ENCODE measurements around the gene GORASP1. TPM values are rescaled to one million over a fixed set of nuclear protein-coding genes. Genes with fewer than 3 reads are reported as not detected.

Gene GORASP1
- total RNA-seq, 1 donor from 2014 or later, result 86.9 TPM

DNA sequence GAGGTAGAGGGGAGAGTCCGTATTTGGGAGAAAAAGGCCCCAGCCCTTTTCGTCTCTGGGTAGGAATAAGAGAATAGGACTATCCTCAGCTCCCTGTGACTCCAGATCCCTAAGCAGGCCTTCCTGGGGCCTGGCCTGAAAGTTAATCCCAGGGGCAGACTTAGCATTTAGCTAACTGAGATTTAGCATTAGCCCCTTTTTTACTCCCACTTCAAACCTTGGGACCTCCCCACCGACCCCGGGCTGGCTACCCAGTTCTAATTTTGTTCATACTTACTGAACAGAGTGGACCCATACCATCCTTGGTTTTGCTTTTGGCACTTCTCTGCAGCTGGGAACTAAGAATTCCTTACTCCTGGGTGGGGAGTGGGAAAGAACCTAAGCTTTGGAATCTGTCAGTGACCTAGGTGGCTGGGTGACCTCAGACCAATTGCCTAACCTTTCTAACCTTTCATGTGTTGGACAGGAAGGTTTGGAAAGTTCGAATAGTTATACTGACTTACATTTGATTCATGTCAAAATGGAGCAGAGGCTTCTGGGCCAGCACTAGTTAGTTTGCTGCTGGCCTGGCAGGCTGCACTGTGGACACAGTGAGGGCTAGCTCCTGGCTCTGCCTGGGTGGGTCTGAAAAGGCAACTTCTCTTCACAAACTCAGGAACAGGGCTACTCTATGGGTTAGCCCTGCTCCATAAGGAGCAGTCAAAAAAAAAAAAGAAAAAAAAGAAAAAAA lies 11.7 kb upstream of the GORASP1 start:
- no peak for DNase-seq

DNA sequence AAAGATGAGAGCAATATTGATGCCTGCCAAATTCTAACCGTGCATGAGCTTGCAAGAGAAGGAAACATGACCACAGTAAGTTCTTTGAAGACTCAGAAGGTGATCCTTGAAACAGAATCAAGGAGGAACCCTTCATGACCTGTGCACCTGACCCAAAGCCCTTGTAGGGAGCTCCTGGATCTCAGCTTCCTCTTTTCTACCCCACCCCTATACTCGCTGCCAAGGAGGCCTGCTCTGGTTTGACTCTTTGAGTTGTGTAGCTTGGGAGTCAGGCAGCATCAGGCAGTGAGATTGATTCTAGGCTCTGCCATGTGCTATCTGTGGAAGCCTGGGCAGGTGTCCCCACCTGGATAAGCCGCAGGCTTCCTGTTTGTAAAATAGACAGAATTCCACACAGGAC lies 10.7 kb upstream of the GORASP1 start:
- Histone ChIP-seq H3K36me3 (no peaks in the 10 kb centered on the region), H3K4me3 (no peak overlapping the region), H3K9me3 (no peaks in the 10 kb centered on the region), H3K4me1 (no peaks in the 10 kb centered on the region), H3K27ac (no peak overlapping the region), H3K27me3 (no peaks in the 10 kb centered on the region)
- no peak for DNase-seq
- ATAC-seq, result no peak
- intact Hi-C loops (cut with DNase I), result no loop called here
- TF ChIP-seq, protein P1, sequence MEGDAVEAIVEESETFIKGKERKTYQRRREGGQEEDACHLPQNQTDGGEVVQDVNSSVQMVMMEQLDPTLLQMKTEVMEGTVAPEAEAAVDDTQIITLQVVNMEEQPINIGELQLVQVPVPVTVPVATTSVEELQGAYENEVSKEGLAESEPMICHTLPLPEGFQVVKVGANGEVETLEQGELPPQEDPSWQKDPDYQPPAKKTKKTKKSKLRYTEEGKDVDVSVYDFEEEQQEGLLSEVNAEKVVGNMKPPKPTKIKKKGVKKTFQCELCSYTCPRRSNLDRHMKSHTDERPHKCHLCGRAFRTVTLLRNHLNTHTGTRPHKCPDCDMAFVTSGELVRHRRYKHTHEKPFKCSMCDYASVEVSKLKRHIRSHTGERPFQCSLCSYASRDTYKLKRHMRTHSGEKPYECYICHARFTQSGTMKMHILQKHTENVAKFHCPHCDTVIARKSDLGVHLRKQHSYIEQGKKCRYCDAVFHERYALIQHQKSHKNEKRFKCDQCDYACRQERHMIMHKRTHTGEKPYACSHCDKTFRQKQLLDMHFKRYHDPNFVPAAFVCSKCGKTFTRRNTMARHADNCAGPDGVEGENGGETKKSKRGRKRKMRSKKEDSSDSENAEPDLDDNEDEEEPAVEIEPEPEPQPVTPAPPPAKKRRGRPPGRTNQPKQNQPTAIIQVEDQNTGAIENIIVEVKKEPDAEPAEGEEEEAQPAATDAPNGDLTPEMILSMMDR (IDR thresholded peaks at IDR 0.05), result no peak

More for the DNA sequence above, 11.7 kb upstream of the GORASP1 start:
- intact Hi-C loops (cut with DNase I), result no loop called here
- TF ChIP-seq, protein P1 (IDR thresholded peaks at IDR 0.05), result no peak
- Histone ChIP-seq H3K36me3 (no peaks in the 10 kb centered on the region), H3K9me3 (no peaks in the 10 kb centered on the region), H3K4me1 (no peaks in the 10 kb centered on the region), H3K27me3 (no peaks in the 10 kb centered on the region), H3K27ac (no peak overlapping the region), H3K4me3 (no peak overlapping the region)
- no peak for ATAC-seq

DNA sequence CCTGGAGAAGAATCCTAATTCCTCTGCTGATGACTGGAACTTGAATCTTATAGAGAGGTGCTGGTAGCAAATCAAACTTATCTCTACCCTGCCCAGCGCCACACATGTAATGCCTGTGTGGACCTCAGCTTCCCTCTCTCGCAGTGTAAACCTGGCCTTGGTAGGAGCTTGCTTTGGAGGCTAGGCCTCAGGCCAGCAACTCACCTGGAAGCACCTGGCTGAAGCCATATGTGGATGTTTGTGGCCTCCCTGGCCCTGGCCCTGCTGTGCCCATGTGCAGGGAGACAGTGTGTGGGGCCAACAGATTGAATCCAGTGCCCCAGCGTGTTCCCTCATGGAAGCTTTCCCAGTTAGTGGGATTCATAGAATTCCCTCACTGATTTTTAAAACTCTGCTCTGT lies 8.4 kb upstream of the GORASP1 start:
- DNase-seq, result no peak
- intact Hi-C loops (cut with DNase I), result no loop called here
- TF ChIP-seq, protein P1 (IDR thresholded peaks at IDR 0.05), result no peak
- no peaks in the 10 kb centered on the region for H3K27me3 ChIP-seq
- H3K4me3 ChIP-seq, result no peak overlapping the region
- no peaks in the 10 kb centered on the region for H3K36me3 ChIP-seq
- H3K27ac ChIP-seq, result no peak overlapping the region
- H3K9me3 ChIP-seq, result no peaks in the 10 kb centered on the region
- no peaks in the 10 kb centered on the region for H3K4me1 ChIP-seq
- ATAC-seq, result no peak

DNA sequence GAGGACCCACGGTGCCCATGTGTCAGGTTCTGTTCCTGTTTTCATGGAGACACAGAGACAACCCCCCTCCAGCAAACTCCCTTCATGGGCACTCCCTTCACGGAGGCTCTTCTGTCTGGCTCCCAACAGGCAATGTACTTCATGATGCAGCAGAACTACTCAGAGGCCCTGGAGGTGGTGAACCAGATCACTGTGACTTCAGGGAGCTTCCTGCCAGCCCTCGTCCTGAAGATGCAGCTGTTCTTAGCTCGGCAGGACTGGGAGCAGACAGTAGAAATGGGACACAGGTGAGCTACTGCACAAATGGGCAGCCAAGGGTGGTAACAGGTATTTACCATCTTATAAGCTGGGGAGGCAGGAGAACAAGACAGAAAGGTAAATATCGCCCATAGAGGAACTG lies 7.0 kb upstream of the GORASP1 start:
- Histone ChIP-seq H3K36me3 (no peaks in the 10 kb centered on the region), H3K27me3 (no peaks in the 10 kb centered on the region), H3K9me3 (no peaks in the 10 kb centered on the region), H3K27ac (no peak overlapping the region), H3K4me1 (no peaks in the 10 kb centered on the region), H3K4me3 (no peak overlapping the region)
- ATAC-seq (no peak), DNase-seq (no peak)
- intact Hi-C loops (cut with DNase I), result no loop called here
- TF ChIP-seq, protein P1 (IDR thresholded peaks at IDR 0.05), result no peak

DNA sequence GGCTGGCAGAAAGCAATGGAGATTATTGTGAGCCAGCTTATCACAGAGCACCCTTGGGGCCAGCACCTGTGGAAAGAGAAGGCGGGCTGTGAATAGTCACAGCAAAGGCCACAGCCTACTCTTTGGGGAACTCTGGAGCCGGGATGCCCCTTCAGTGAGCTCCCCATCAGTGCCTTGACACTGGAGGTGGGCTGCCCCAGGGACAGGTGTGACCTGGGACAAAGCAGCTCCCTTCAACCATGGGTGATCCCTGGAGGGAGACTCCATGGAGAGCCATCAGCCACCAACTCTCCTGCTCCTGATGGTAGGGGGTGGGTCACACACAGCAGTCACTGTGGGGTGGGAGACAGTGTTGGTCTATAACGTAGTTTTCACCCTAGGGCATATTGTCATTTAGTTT lies 5.9 kb upstream of the GORASP1 start:
- intact Hi-C loops (cut with DNase I), result no loop called here
- DNase-seq, result no peak

More for the DNA sequence above, 5.9 kb upstream of the GORASP1 start:
- Histone ChIP-seq H3K36me3 (no peaks in the 10 kb centered on the region), H3K27me3 (no peaks in the 10 kb centered on the region), H3K27ac (no peak overlapping the region), H3K9me3 (no peaks in the 10 kb centered on the region), H3K4me3 (no peak overlapping the region), H3K4me1 (peaks cover 5% of the 10 kb centered on the region)
- no peak for ATAC-seq
- TF ChIP-seq, protein P1 (IDR thresholded peaks at IDR 0.05), result no peak
